GM12874 (cell line): ENCODE results near the gene RCBTB1.

Experiments
- TF ChIP-seq, protein P1 (sequence below): IDR thresholded peaks from 2 replicates; pipeline ENCODE4 v1.5.1; 2011; ENCODE audit warnings: low read depth, mild to moderate bottlenecking, control low read depth, low read length, moderate library complexity; ENCODE audit not compliant: insufficient read depth

Gene RCBTB1

DNA sequence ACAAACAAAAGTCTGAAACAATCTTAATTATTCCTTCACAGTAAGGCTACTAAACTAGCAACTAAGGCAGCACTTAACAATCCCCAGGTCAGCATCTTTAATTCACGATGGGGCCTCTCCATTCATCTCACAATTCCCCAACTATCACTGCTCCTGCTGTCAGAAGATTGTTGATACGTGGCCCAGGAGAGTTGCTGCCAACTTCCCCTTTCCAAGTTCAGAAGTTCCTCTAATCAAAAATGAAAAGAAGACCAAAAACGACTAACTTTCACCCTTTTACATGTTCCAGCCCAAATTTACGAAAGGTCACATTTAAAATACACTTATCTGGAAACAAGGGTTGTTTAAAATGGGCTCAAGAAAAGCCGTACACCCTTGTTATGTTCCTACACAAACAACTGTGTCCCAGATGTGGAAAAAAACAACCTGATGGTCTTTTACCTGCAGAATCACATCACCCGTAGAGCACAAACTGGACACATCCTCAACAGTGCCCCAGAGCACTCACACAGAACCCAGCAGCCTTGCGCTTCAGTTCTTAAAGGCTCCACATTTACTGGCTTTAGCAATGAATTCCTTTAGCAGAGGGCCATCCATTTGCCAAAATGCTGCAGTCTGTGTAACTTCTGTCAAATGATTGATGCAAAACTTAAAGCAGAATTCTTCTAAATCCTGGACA is 51.6 kb downstream of the RCBTB1 start:
- TF ChIP-seq, protein P1, sequence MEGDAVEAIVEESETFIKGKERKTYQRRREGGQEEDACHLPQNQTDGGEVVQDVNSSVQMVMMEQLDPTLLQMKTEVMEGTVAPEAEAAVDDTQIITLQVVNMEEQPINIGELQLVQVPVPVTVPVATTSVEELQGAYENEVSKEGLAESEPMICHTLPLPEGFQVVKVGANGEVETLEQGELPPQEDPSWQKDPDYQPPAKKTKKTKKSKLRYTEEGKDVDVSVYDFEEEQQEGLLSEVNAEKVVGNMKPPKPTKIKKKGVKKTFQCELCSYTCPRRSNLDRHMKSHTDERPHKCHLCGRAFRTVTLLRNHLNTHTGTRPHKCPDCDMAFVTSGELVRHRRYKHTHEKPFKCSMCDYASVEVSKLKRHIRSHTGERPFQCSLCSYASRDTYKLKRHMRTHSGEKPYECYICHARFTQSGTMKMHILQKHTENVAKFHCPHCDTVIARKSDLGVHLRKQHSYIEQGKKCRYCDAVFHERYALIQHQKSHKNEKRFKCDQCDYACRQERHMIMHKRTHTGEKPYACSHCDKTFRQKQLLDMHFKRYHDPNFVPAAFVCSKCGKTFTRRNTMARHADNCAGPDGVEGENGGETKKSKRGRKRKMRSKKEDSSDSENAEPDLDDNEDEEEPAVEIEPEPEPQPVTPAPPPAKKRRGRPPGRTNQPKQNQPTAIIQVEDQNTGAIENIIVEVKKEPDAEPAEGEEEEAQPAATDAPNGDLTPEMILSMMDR = no peak

- TF ChIP-seq, protein P1 = no peak
These were observed 52.3 kb downstream of the RCBTB1 start for GRCh38 chr13:49533011-49533410.

- TF ChIP-seq, protein P1 = no peak
These were observed 52.8 kb downstream of the RCBTB1 start for GRCh38 chr13:49532593-49532992.

DNA sequence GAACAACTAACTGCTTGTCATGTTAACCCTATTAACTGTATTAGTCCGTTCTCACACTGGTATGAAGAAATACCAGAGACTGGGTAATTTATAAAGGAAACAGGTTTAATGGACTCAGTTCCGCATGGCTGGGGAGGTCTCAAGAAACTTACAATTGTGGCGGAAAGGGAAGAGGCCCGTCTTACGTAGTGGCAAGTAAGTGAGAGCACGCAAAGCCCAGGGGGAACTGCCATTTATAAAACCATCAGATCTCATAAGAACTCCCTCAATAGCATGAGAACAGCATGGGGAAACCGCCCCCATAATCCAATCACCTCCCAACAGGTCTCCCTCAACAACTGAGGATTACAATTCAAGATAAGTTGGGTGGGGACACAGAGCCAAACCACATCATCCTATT is 54.9 kb downstream of the RCBTB1 start:
- TF ChIP-seq, protein P1 = no peak

DNA sequence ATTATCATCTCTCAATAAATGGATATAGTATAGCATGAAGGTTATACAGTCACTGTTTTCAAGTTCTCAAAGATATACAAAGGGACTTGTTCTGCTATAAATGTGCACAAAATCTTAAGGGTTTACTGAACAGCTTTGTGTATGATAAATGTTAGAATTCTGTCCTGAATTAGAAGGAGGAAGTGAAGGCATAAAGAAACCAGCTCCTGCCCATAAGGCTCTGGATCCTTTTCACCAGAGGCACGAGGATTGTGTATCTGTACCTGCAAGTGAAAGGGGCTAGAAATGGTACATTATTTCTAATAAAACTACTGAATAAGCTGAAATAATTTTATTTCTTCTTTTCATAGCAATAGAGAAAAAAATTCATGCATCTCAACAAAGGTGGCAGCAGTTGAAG is 57.2 kb downstream of the RCBTB1 start:
- TF ChIP-seq, protein P1 = no peak

DNA sequence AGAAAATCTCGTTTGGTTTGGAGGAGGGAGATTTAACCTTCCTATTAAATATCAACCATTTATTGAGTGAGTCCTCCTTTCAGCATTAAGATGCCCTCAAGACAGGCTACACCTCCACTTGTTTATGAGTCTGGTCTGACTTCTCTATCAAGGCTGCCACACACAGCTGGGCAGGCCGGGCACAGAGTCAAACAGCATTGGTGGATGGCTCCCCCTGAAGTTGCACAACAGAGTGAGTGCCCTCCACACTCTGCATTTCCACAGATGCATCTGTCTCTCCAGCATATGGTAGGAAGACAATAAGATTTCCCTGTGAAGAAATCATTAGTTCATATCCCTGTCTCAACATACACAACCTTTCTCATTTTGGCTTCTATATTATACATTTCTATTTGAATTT is 58.2 kb downstream of the RCBTB1 start:
- TF ChIP-seq, protein P1 = no peak

DNA sequence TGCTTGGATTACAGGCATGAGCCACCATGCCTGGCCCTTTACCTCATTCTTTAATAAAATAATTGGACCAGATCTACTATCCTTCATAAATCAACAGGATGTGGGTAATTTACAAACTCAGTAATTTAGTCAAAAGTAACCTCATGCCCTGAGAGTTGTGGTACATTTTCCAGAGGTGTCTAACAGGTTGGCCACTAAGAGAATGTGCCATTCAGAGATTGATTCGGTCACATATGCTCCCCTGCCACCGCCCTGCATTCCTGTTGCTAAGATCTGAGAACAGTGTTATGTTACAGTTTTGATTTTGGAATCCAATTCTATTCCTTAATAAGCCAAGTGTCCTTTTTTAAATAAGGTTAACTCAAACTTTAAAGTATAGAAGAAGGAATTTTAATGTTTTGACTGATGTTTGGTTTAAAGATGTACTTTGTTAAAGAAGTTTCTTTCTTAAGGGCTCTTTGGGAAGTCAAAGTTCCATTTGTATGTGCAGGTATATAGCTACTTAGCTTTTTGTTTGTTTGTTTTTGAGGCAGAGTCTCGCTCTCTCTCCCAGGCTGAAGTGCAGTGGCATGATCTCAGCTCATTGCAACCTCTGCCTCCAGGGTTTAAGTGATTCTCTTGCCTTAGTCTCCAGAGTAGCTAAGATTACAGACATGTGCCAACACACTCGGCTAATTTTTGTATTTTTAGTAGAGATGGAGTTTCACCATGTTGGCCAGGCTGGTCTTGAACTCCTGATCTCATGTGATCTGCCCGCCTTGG is 60.4 kb downstream of the RCBTB1 start:
- TF ChIP-seq, protein P1 = no peak
